Esophagus (tissue), 2 donors: ENCODE results near the gene MISFA. TPM values are rescaled to one million over a fixed set of nuclear protein-coding genes. Genes with fewer than 3 reads are reported as not detected.
"Not testable (repeated sequence)": the region's sequence is repeated elsewhere in the genome, so short reads cannot be mapped to it uniquely, and the experiment has no call there.

Experiments used
- H3K27ac ChIP-seq, 2 donors: one replicate each; pipeline ENCODE4 v1.5.1; 2013; ENCODE audit warnings: low read depth in 2 of 2, mild to moderate bottlenecking in 2 of 2, inconsistent platforms in 1 of 2, low read length in 1 of 2, moderate library complexity in 1 of 2
- H3K27me3 ChIP-seq, 2 donors: one replicate each; pipeline ENCODE4 v1.6.1; 2013; ENCODE audit warnings: low read length in 2 of 2, control low read depth in 1 of 2, mild to moderate bottlenecking in 1 of 2; ENCODE audit not compliant: insufficient read depth in 2 of 2, control insufficient read depth in 1 of 2
- H3K36me3 ChIP-seq, 2 donors: one replicate each; pipeline ENCODE4 v1.6.1; 2013; ENCODE audit warnings: low read length in 1 of 2; ENCODE audit not compliant: control insufficient read depth in 2 of 2, insufficient read depth in 2 of 2
- H3K4me1 ChIP-seq, 2 donors: one replicate each; pipeline ENCODE4 v1.6.1; 2013; ENCODE audit warnings: low read length in 1 of 2; ENCODE audit not compliant: control insufficient read depth in 2 of 2, insufficient read depth in 2 of 2
- H3K4me3 ChIP-seq, 2 donors: one replicate each; pipeline ENCODE4 v1.5.1; 2013; ENCODE audit warnings: low read length in 2 of 2, mild to moderate bottlenecking in 2 of 2, low read depth in 1 of 2, moderate library complexity in 1 of 2
- H3K9me3 ChIP-seq, 2 donors: one replicate each; pipeline ENCODE4 v1.6.1; 2013; ENCODE audit warnings: mild to moderate bottlenecking in 2 of 2, low read depth in 1 of 2, low read length in 1 of 2, moderate library complexity in 1 of 2; ENCODE audit not compliant: control insufficient read depth in 2 of 2, insufficient read depth in 1 of 2
- WGBS, 2 donors: extraction: QIAGEN DNeasy Blood & Tissue Kit; methylation state at CpG; one replicate each; pipeline ENCODE4 v1.1.7; 2013; 5-methylcytosine and 5-hydroxymethylcytosine counted together
- polyA plus RNA-seq, 2 donors: library from polyadenylated mRNA; stranded (reverse); fragments of 200-250 nt; gene quantifications; one replicate each; pipeline ENCODE4 v1.2.3, GENCODE V29; 2013
- donor health status: healthy with polysubstance abuse.
- donor health status: Bipolar disorder and iron deficiency.

Gene MISFA
- polyA plus RNA-seq, 2 donors, result 0.62 to 1.4 TPM

DNA sequence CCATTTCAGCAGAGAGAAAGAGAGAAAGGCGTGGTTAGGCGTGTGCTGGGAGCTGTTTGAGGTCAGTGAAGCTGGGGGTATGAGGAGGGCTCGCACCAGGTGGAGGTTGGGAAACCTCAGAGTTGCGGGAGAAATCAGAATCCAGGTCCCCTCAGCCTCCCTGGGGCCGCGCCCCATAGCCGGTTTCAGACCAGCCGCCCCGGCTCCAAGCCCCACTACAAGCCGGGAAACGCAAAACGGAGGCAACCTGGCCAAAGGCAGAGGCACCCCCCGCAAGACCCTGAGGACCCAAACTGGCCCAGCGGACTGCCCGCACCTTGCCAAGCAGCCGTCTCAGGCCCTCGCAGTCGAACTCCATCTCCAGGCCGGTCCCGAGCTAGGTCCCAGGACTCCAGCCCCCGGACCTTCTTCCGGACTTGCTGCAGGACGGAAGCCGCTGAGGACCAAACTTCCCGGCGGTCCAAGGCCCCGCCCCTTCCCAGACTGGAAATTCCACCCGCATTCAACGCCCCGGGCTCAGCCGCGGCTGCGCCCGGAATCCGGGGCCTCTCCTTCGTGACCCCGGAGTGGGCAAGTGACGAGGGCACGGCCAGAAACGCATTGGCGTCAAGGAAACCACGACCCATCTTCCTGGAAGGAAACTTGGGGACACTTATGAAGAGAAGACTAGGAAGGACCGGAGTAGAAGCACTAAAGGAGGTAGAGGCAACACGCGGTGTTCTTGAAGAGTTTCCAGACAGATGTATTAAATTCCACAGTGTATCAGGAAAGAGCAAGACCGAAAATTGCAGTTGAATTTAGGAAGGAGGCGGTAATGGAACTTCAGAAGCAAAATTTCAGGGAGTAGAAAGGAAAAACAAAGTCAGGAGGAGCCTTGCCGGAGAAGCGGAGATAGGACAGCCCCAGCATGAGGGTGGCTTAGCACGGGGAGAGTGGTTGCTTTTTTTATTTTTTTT is 11.0 kb upstream of the MISFA start, which contains the start of gene UEVLD:
UEVLD (minus strand) TSS at position 438 of the 956 bp plus-strand sequence; CDS start at position 358, 80 bp downstream.
- Histone ChIP-seq H3K27ac (peak within 1 kb of the TSS; percentile 84 to 92), H3K4me3 (peak within 1 kb of the TSS; percentile 86 to 98), H3K4me1 (peaks cover 0 to 3% of the 10 kb centered on the region in 2 donors), H3K27me3 (no peaks in the 10 kb centered on the region), H3K36me3 (no peaks in the 10 kb centered on the region), H3K9me3 (no peaks in the 10 kb centered on the region)
- WGBS, 2 donors, result 2 to 3% methylated on average over 46 to 50 of the region's 50 CpGs

DNA sequence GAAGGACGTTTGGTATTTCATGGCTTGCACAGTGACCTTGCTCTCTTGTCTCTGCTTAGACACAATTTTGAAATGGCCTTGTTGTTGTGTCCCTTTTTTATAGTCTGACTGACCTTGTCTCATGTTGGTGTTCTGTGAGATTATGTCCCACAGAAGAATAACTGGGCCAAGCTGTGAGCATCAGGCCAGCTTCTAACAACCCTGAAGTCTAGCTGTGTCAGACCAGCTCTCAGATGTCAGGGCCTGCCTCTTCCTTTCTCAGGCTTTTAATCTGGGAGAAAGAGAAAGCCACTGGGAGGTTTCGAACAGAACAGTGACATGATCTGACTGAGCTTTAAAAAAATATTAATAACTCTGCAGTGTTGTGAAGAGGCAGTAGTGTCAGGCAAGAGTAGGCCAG is 9.0 kb upstream of the MISFA start:
- peak overlapping the region in 1 of 2 donors; percentile 5 for H3K27ac ChIP-seq
- H3K36me3 ChIP-seq, result no peaks in the 10 kb centered on the region
- no peaks in the 10 kb centered on the region for H3K9me3 ChIP-seq
- no peak overlapping the region for H3K4me3 ChIP-seq
- WGBS, 2 donors, result 43 to 46% methylated on average over 2 of the region's 2 CpGs
- H3K27me3 ChIP-seq, result no peaks in the 10 kb centered on the region
- H3K4me1 ChIP-seq, result peaks cover 1 to 3% of the 10 kb centered on the region in 2 donors

DNA sequence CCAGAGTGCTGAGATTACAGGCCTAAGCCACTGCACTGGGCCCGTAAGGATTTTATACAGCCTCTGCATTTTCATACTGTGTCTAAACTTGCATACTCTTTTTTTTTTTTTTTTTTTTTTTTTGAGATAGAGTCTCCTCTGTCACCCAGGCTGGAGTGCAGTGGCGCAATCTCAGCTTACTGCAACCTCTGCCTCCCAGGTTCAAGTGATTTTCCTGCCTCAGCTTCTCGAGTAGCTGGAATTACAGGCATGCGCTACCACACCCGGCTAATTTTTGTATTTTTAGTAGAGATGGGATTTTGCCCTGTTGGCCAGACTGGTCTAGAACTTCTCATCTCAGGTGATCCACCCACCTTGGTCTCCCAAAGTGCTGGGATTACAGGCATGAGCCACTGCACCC is 5.5 kb upstream of the MISFA start:
- H3K27ac ChIP-seq, result not testable (repeated sequence)

DNA sequence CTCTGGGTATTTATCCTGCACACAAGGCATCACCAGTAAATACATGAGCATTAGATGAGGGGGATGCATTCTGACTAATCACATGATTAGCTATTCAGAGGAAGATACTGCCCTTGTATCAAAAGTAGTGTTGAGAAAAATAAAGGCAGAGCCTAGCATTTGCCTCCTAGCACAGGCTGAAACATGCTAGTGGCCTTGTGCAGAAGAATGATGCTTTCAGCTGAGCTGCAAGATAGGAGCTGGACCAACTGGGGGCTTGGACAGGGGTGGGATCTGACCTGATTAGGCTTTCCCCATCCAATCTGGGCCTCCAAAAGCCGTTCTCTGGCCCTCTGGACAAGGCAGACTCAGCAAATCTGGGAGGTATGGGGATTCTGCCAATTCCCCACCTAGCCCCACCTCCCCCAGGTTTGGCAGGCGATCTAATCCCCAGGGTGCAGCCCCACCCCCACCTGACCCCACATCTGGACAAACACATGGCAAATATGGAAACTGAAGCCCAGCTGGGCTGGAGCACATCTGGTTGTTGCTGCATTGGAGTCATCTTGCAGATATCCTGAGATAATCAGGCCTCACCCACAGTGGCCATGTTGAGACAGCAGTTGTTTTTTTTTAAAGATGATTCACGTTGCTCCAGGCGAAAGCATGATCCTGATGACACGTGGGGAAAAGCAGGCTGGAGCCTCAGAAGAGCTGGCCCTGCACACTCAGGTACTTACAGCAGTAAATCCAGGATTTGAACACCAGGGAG is 4.4 kb upstream of the MISFA start:
- Histone ChIP-seq H3K4me3 (no peak overlapping the region), H3K4me1 (peaks cover 2% of the 10 kb centered on the region in 2 donors), H3K36me3 (peaks cover 0 to 6% of the 10 kb centered on the region in 2 donors), H3K9me3 (no peaks in the 10 kb centered on the region), H3K27ac (peak overlapping the region in 1 of 2 donors; percentile 50), H3K27me3 (no peaks in the 10 kb centered on the region)
- 37 to 58% methylated on average over 5 of the region's 5 CpGs for WGBS, 2 donors

More for the DNA sequence above, 5.5 kb upstream of the MISFA start:
- 71 to 85% methylated on average over 5 of the region's 5 CpGs for WGBS, 2 donors
- H3K4me3 ChIP-seq, H3K4me1 ChIP-seq, H3K27me3 ChIP-seq, H3K36me3 ChIP-seq, H3K9me3 ChIP-seq: not testable (repeated sequence)

DNA sequence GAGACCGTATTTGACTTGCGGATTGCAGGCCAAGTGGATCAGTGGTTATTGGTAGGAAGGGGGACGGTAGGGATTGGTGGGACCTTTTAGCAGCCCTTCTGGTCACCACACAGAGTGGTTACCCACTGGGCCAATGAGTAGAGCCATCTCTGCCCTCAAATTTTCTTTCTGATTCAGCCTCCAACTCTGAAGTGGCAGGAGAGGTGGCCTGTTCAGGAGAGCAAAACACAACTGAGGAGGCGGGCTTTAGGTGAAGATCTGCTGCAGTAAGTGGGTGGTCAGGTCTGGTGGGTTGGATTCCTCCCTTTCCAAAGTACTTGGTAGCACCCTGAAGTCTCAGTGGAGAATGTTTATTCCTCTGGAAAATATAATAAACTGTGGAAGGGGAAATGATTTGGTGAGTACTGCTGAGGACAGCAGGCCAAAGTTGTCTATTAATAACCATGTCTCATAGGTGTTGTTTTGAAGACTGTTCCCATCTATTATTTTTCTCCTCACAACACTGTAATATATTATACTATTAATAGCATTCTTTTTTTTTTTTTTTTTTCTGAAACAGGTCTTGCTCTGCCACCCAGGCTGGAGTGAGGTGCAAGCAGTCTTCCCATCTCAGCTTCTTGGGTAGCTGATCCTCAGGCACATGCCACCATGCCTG is 1.5 kb downstream of the MISFA start:
- Histone ChIP-seq H3K4me1 (no peaks in the 10 kb centered on the region), H3K9me3 (no peaks in the 10 kb centered on the region), H3K27ac (peak overlapping the region in 1 of 2 donors; percentile 47), H3K36me3 (peaks cover 2 to 7% of the 10 kb centered on the region in 2 donors), H3K4me3 (no peak overlapping the region), H3K27me3 (no peaks in the 10 kb centered on the region)
- WGBS, 2 donors, result 93 to 95% methylated on average over 4 of the region's 4 CpGs

DNA sequence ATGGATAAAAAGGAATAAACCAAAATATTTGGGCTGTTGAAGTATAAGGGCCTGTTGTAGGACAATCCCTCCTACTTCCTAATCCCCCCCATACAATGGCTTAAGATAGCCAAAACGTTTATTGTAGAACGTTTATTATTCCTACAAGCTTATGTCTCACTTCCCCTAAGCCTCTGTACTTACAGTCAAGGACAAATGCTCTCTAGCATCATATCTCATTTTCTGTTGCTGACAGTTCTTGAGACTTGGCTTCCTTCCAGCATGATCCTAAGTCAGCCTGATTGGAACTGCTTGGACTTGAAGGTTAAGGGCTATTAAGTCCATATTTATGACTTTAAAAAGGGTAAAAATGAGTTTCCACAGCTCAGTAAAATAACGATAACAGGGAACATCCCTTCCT is 8.8 kb downstream of the MISFA start:
- Histone ChIP-seq H3K4me1 (no peaks in the 10 kb centered on the region), H3K4me3 (no peak overlapping the region), H3K27ac (no peak overlapping the region), H3K9me3 (no peaks in the 10 kb centered on the region), H3K36me3 (peaks cover 5 to 10% of the 10 kb centered on the region in 2 donors), H3K27me3 (no peaks in the 10 kb centered on the region)
- 41 to 49% methylated on average over 3 of the region's 3 CpGs for WGBS, 2 donors

DNA sequence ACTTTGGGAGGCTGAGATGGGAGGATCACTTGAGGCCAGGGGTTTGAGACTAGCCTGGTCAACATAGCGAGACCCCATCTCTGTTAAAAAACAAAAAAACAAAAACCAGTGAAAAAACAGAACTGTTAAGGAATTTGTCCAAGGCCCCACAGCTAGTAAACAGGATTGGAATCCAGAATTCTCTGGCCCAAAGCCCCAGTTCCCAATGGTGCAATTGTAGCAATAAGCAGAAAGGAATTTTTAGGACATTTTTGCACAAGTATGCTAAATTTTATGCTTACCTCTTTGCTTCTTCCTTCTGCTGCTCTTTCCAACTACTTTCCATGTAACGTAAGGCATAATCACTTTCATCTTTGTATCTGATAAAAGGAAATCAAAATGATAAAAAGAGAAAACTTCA is 11.6 kb downstream of the MISFA start:
- H3K4me3 ChIP-seq, result no peak overlapping the region
- no peaks in the 10 kb centered on the region for H3K4me1 ChIP-seq
- WGBS, 2 donors, result 92 to 96% methylated on average over 2 of the region's 2 CpGs
- H3K36me3 ChIP-seq, result peaks cover 13 to 18% of the 10 kb centered on the region in 2 donors
- H3K27ac ChIP-seq, result no peak overlapping the region
- no peaks in the 10 kb centered on the region for H3K9me3 ChIP-seq
- no peaks in the 10 kb centered on the region for H3K27me3 ChIP-seq

DNA sequence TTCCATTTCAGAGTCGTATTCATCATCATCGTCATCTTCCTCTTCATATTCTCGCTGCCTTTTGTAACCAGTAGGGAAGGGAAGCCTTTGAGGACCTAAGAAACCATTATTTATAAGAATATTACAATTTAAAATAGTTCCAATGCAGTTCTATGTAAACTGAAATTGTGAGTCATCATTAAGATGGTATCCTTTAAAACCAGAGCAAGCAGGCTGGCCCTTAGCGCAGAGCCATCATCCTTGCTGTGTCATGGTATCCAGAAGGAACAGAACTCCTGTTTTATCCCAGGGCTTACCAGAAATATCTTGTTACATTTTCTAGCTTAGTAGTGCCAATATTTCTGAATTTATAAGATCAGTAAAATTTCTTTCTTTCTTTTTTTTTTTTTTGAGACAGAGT is 12.8 kb downstream of the MISFA start:
- peaks cover 13 to 18% of the 10 kb centered on the region in 2 donors for H3K36me3 ChIP-seq

DNA sequence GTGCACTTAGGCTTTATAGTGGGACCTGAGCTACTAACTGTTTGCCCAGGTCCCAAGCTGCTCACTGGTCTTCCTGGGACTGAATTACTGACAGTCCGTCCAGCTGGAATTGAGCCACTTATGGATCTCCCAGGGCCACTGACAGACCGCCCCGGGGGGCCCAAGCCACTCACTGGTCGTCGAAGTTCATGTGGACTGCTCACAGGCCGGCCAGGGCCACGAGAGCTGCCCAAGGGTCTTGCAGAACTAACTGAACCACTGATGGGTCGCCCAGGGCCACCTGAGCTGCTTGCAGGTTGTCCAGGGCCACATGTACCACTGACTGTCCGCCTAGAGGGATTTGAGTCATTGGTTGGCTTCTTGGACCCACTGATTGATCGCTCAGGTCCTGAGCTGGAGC is 15.1 kb downstream of the MISFA start:
- no peaks in the 10 kb centered on the region for H3K9me3 ChIP-seq
- H3K27ac ChIP-seq, result no peak overlapping the region
- no peaks in the 10 kb centered on the region for H3K27me3 ChIP-seq
- 93 to 95% methylated on average over 10 of the region's 10 CpGs for WGBS, 2 donors
- H3K4me1 ChIP-seq, result no peaks in the 10 kb centered on the region
- H3K36me3 ChIP-seq, result peaks cover 11 to 15% of the 10 kb centered on the region in 2 donors
- H3K4me3 ChIP-seq, result no peak overlapping the region

More for the DNA sequence above, 12.8 kb downstream of the MISFA start:
- 86 to 98% methylated on average over 4 of the region's 4 CpGs for whole genome bisulfite sequencing, 2 donors
- Histone ChIP-seq H3K4me3 (no peak overlapping the region), H3K4me1 (no peaks in the 10 kb centered on the region), H3K27ac (no peak overlapping the region), H3K9me3 (no peaks in the 10 kb centered on the region), H3K27me3 (no peaks in the 10 kb centered on the region)
